Transverse colon (tissue), 4 donors: Measurements from ENCODE around the gene BPGM. TPM values are rescaled to one million over a fixed set of nuclear protein-coding genes. Genes with fewer than 3 reads are reported as not detected.

Source experiments
- DNase-seq: peaks from one replicate; pipeline ENCODE4 v3.0.0-alpha.2; 2019
- H3K27ac ChIP-seq, 4 donors: fragments of 200-600 bp; sonication (generic); 2 replicates each; pipeline ENCODE4 v1.5.1; 2016 to 2018; ENCODE audit warnings: inconsistent platforms in 4 of 4
- H3K27me3 ChIP-seq: fragments of 200-600 bp; sonication (generic); 2 replicates; pipeline ENCODE4 v1.5.1; 2017; ENCODE audit warnings: inconsistent platforms
- H3K36me3 ChIP-seq, 4 donors: fragments of 200-600 bp; sonication (generic); 2 replicates each; pipeline ENCODE4 v1.5.1; 2017 to 2019; ENCODE audit warnings: inconsistent platforms in 4 of 4
- H3K4me1 ChIP-seq, 4 donors: fragments of 200-600 bp; sonication (generic); 2 replicates each; pipeline ENCODE4 v1.5.1; 2017 to 2020; ENCODE audit warnings: inconsistent platforms in 4 of 4
- H3K4me3 ChIP-seq, 4 donors: fragments of 200-600 bp; sonication (generic); 1 replicate in 1 of 4; 2 replicates in 3 of 4; pipeline versions ENCODE4 v1.5.1 to v1.6.1; 2017 to 2019; ENCODE audit warnings: inconsistent platforms in 4 of 4
- H3K9me3 ChIP-seq, 2 donors: fragments of 200-600 bp; sonication (generic); 2 replicates each; pipeline ENCODE4 v1.5.1; 2017 to 2019; ENCODE audit warnings: inconsistent platforms in 2 of 2
- CTCF ChIP-seq, 5 experiments: fragments of 200-600 bp in 3 of 5; fragments of 450-650 bp in 2 of 5; sonication (generic) in 3 of 5; IDR thresholded peaks; 1 replicate in 2 of 5; 2 replicates in 3 of 5; pipeline ENCODE4 v1.5.1; 2016 to 2017; ENCODE audit warnings: antibody characterized with exemption in 5 of 5, inconsistent platforms in 3 of 5, mild to moderate bottlenecking in 2 of 5, moderate library complexity in 1 of 5
- EP300 ChIP-seq: sonication (generic); formaldehyde crosslinking; IDR thresholded peaks from one replicate; pipeline ENCODE4 v1.6.1; 2017; ENCODE audit warnings: antibody characterized with exemption, low read depth
- POLR2A ChIP-seq: fragments of 450-650 bp; IDR thresholded peaks from one replicate; pipeline ENCODE4 v1.6.1; 2016; ENCODE audit warnings: antibody characterized with exemption, mild to moderate bottlenecking, moderate library complexity
- POLR2AphosphoS5 ChIP-seq, 3 donors: sonication (generic); formaldehyde crosslinking; IDR thresholded peaks; one replicate each; pipeline ENCODE4 v1.6.1; 2016; ENCODE audit warnings: antibody characterized with exemption in 3 of 3
- WGBS, 2 donors: methylation state at CpG; one replicate each; pipeline ENCODE4 v1.1.5; 2018; ENCODE audit warnings: low coverage in 1 of 2; 5-methylcytosine and 5-hydroxymethylcytosine counted together
- in situ Hi-C, 4 donors: fragments of 200-750 bp; cut with MboI; loops; one replicate each; pipeline versions ENCODE4 v1.15.0 to v1.15.1; 2017; ENCODE audit warnings: low sequenced_read_pairs in 3 of 4, low pct_ligation_motif_present in 1 of 4, low pct_unique_long_range_greater_than_20kb in 1 of 4
- intact Hi-C: fragments of 100-400 bp; cut with DNase I; formaldehyde crosslinking; loops from one replicate; pipeline ENCODE4 v1.15.1; 2023; ENCODE audit warnings: low total_unique reads
- total RNA-seq, 4 donors: library from RNA; depleted of rRNA; stranded (reverse); fragments of >200 nt; gene quantifications; one replicate each; pipeline ENCODE4 v1.1.0, GENCODE V29; 2016

The BPGM gene
- total RNA-seq, 4 donors from 2014 or later = 0.40 to 13.2 (median 7.2) TPM

GRCh38 chr7:134649226-134649775 is 2.6 kb downstream of the BPGM start:
- intact Hi-C loops (no loop called here), in situ Hi-C loops (loop anchor here in 1 of 4 donors (25.0 kb wide), 1 partner anchor 313 kb away; no protein-coding TSS in a partner anchor)
- TF ChIP-seq POLR2AphosphoS5 (IDR thresholded peaks at IDR 0.05) (no peak), EP300 (no peak), POLR2A (no peak), CTCF (IDR thresholded peaks at IDR 0.05) (no peak)
- Histone ChIP-seq H3K4me1 (peaks cover 0 to 19% (median 17%) of the 10 kb centered on the region in 4 donors), H3K27me3 (no peaks in the 10 kb centered on the region), H3K4me3 (no peak overlapping the region), H3K27ac (no peak overlapping the region), H3K9me3 (no peaks in the 10 kb centered on the region), H3K36me3 (no peaks in the 10 kb centered on the region)
- DNase-seq = no peak
- WGBS, 2 donors = 76 to 86% methylated on average over 3 of the region's 3 CpGs

- TF ChIP-seq CTCF (IDR thresholded peaks at IDR 0.05) = no peak
- no peak for TF ChIP-seq EP300
- TF ChIP-seq POLR2A = no peak
- TF ChIP-seq POLR2AphosphoS5 (IDR thresholded peaks at IDR 0.05) = no peak
- Histone ChIP-seq H3K36me3 (no peaks in the 10 kb centered on the region), H3K9me3 (no peaks in the 10 kb centered on the region), H3K4me3 (no peak overlapping the region), H3K27ac (no peak overlapping the region), H3K4me1 (peaks cover 0 to 9% (median 8%) of the 10 kb centered on the region in 4 donors), H3K27me3 (no peaks in the 10 kb centered on the region)
- intact Hi-C loops (no loop called here), in situ Hi-C loops (loop anchor here in 2 of 4 donors (25.0 kb wide), 2 partner anchors 510 to 535 kb away; partner anchors contain the start of gene CYREN (in 1 of the 2))
- 81 to 85% methylated on average over 4 of the region's 4 CpGs for WGBS, 2 donors
- DNase-seq = no peak
Measured at GRCh38 chr7:134651991-134652390, 5.3 kb downstream of the BPGM start.

GRCh38 chr7:134654104-134654775 is 7.6 kb downstream of the BPGM start:
- TF ChIP-seq POLR2A (no peak), EP300 (no peak), CTCF (IDR thresholded peaks at IDR 0.05) (no peak), POLR2AphosphoS5 (IDR thresholded peaks at IDR 0.05) (no peak)
- Histone ChIP-seq H3K36me3 (no peaks in the 10 kb centered on the region), H3K4me3 (no peak overlapping the region), H3K9me3 (no peaks in the 10 kb centered on the region), H3K27ac (no peak overlapping the region), H3K27me3 (no peaks in the 10 kb centered on the region), H3K4me1 (no peaks in the 10 kb centered on the region)
- in situ Hi-C loops = loop anchor here in 2 of 4 donors (25.0 kb wide), 2 partner anchors 508 to 533 kb away; partner anchors contain the start of gene CYREN (in 1 of the 2)
- DNase-seq = no peak
- WGBS, 2 donors = 32 to 45% methylated on average over 2 to 4 of the region's 4 CpGs
- intact Hi-C loops = no loop called here

GRCh38 chr7:134657526-134657925 is 10.9 kb downstream of the BPGM start:
- WGBS, 2 donors = 66 to 67% methylated on average over 2 to 5 of the region's 5 CpGs
- DNase-seq = no peak
- no peaks in the 10 kb centered on the region for H3K36me3 ChIP-seq
- H3K9me3 ChIP-seq = no peaks in the 10 kb centered on the region
- H3K27me3 ChIP-seq = no peaks in the 10 kb centered on the region
- no peaks in the 10 kb centered on the region for H3K4me1 ChIP-seq
- H3K27ac ChIP-seq = no peak overlapping the region
- in situ Hi-C loops (loop anchor here in 2 of 4 donors (25.0 kb wide), 2 partner anchors 505 to 530 kb away; partner anchors contain the start of gene CYREN (in 1 of the 2)), intact Hi-C loops (no loop called here)
- no peak overlapping the region for H3K4me3 ChIP-seq
- TF ChIP-seq POLR2A (no peak), EP300 (no peak), CTCF (IDR thresholded peaks at IDR 0.05) (no peak), POLR2AphosphoS5 (IDR thresholded peaks at IDR 0.05) (no peak)
